Endothelial cell of umbilical vein (primary cell): ENCODE data around the gene CLIP2. TPM values are rescaled to one million over a fixed set of nuclear protein-coding genes. Genes with fewer than 3 reads are reported as not detected.

Experiments used
- BruUV-seq: library from RNA; stranded (reverse); fragments of 400-500 nt; replicated peaks from 2 replicates; lab custom pipeline; 2021; lab: Mats Ljungman, UMichigan
- CTCF ChIA-PET: fragments of 300-600, 350-600 bp; sonication (Branson Sonifier 250); formaldehyde crosslinking; loops from one replicate; lab custom pipeline; 2021; ENCODE audit warnings: antibody characterized with exemption, inconsistent platforms; lab: Charles Lee
- POLR2A ChIA-PET: fragments of 300-600, 350-600 bp; sonication (Branson Sonifier 250); formaldehyde crosslinking; loops from one replicate; lab custom pipeline; 2021; ENCODE audit warnings: antibody characterized with exemption, inconsistent platforms; lab: Charles Lee
- DNase-seq: peaks from one replicate; pipeline ENCODE4 v3.0.0-alpha.2; 2011; ENCODE audit warnings: low read depth, low spot score
- FAIRE-seq: peaks from 2 replicates; lab custom pipeline; 2011; peaks lifted over from hg19 to GRCh38; lab: Jason Lieb, UNC
- H2AFZ ChIP-seq: 2 replicates; pipeline ENCODE4 v1.6.0; 2012; ENCODE audit warnings: low read depth, low read length, control low read depth, inconsistent platforms
- H3K27ac ChIP-seq: 2 replicates; pipeline ENCODE4 v1.5.1; 2011; ENCODE audit warnings: low read depth, mild to moderate bottlenecking, control low read depth, low read length, moderate library complexity; ENCODE audit not compliant: insufficient read depth
- H3K27me3 ChIP-seq, 2 experiments: 2 replicates each; pipeline versions ENCODE4 v1.6.0 to v1.6.1; 2011; ENCODE audit warnings: low read length in 2 of 2, mixed read lengths in 1 of 2; ENCODE audit not compliant: control insufficient read depth in 2 of 2, insufficient read depth in 2 of 2
- H3K36me3 ChIP-seq, 2 experiments: 2 replicates in 1 of 2; 3 replicates in 1 of 2; pipeline ENCODE4 v1.5.1; 2011; ENCODE audit warnings: low read length in 2 of 2, mild to moderate bottlenecking in 1 of 2, moderate library complexity in 1 of 2; ENCODE audit not compliant: control insufficient read depth in 2 of 2, insufficient read depth in 2 of 2; ENCODE audit errors: extremely low read depth in 1 of 2
- H3K4me1 ChIP-seq: 3 replicates; pipeline ENCODE4 v1.5.1; 2011; ENCODE audit warnings: mild to moderate bottlenecking, low read length; ENCODE audit not compliant: control insufficient read depth, insufficient read depth; ENCODE audit errors: extremely low read depth
- H3K4me2 ChIP-seq: 2 replicates; pipeline ENCODE4 v1.6.1; 2011; ENCODE audit warnings: low read length, control low read depth, mixed read lengths; ENCODE audit not compliant: insufficient read depth
- H3K4me3 ChIP-seq, 3 experiments: fragments of 200-600 bp in 1 of 3; sonication (generic), shearing (Covaris generic) in 1 of 3; replicated peaks in 1 of 3; 2 replicates each; pipeline ENCODE4 v1.5.1; 2011 to 2016; ENCODE audit warnings: control low read depth in 3 of 3, low read length in 3 of 3, mild to moderate bottlenecking in 2 of 3, inconsistent platforms in 1 of 3, low read depth in 1 of 3, moderate library complexity in 1 of 3; ENCODE audit not compliant: insufficient read depth in 1 of 3
- H3K79me2 ChIP-seq: 2 replicates; pipeline ENCODE4 v1.6.0; 2012; ENCODE audit warnings: low read length, inconsistent platforms; ENCODE audit not compliant: control insufficient read depth, insufficient read depth
- H3K9ac ChIP-seq: replicated peaks from 2 replicates; pipeline ENCODE3; 2011; ENCODE audit warnings: low read length, control low read depth; ENCODE audit not compliant: insufficient read depth; ENCODE audit errors: extremely low read depth
- H3K9me1 ChIP-seq: replicated peaks from 3 replicates; pipeline ENCODE4 v1.6.0; 2011; ENCODE audit warnings: mild to moderate bottlenecking, low read length; ENCODE audit not compliant: control insufficient read depth, insufficient read depth; ENCODE audit errors: extremely low read depth
- H3K9me3 ChIP-seq: replicated peaks from 2 replicates; pipeline ENCODE4 v1.5.1; 2012; ENCODE audit warnings: low read length, inconsistent platforms; ENCODE audit not compliant: control insufficient read depth, insufficient read depth
- H4K20me1 ChIP-seq: replicated peaks from 2 replicates; pipeline ENCODE3; 2011; ENCODE audit warnings: mild to moderate bottlenecking, low read length; ENCODE audit not compliant: control insufficient read depth, insufficient read depth; ENCODE audit errors: extremely low read depth
- CTCF ChIP-seq, 2 donors: IDR thresholded peaks; 1 replicate in 1 of 2; 2 replicates in 1 of 2; pipeline ENCODE4 v1.5.1; 2011; ENCODE audit warnings: low read length in 2 of 2, mild to moderate bottlenecking in 2 of 2, moderate library complexity in 2 of 2, control low read depth in 1 of 2, inconsistent platforms in 1 of 2, low read depth in 1 of 2; ENCODE audit not compliant: insufficient read depth in 1 of 2; ENCODE audit errors: extremely low read depth in 1 of 2
- EZH2 ChIP-seq: IDR thresholded peaks from 2 replicates; pipeline ENCODE4 v1.6.1; 2012; ENCODE audit warnings: borderline replicate concordance, low read depth, mild to moderate bottlenecking, moderate library complexity, low read length, inconsistent platforms; ENCODE audit not compliant: severe bottlenecking
- FOS ChIP-seq: IDR thresholded peaks from 2 replicates; pipeline ENCODE4 v1.6.1; 2011; ENCODE audit warnings: mild to moderate bottlenecking, low read length, moderate library complexity, borderline replicate concordance; ENCODE audit not compliant: insufficient read depth
- GATA2 ChIP-seq: IDR thresholded peaks from 2 replicates; pipeline ENCODE4 v1.7.0; 2011; ENCODE audit warnings: low read depth, mild to moderate bottlenecking, moderate library complexity, mixed read lengths, low read length; ENCODE audit not compliant: insufficient read length, insufficient read depth
- JUN ChIP-seq: IDR thresholded peaks from 2 replicates; pipeline ENCODE4 v1.6.1; 2011; ENCODE audit warnings: borderline replicate concordance, low read depth; ENCODE audit not compliant: insufficient read length, insufficient read depth
- MAX ChIP-seq: IDR thresholded peaks from 2 replicates; pipeline ENCODE4 v1.6.1; 2011; ENCODE audit not compliant: insufficient read depth, insufficient read length
- MYC ChIP-seq: IDR thresholded peaks from one replicate; pipeline ENCODE4 v1.6.1; 2011; ENCODE audit warnings: mild to moderate bottlenecking, low read depth, low read length
- POLR2A ChIP-seq: IDR thresholded peaks from 2 replicates; pipeline ENCODE4 v1.6.1; 2012; ENCODE audit warnings: low read depth, mild to moderate bottlenecking, control low read depth, low read length
- POLR2AphosphoS5 ChIP-seq: IDR thresholded peaks from 2 replicates; pipeline ENCODE4 v1.6.1; 2012; ENCODE audit warnings: low read depth, mild to moderate bottlenecking, control low read depth, low read length, moderate library complexity; ENCODE audit not compliant: insufficient read depth
- dilution Hi-C: fragments of 300-500 bp; cut with MboI; formaldehyde crosslinking; loops from one replicate; pipeline ENCODE4 v1.15.0; 2019; ENCODE audit warnings: low sequenced_read_pairs; ENCODE audit not compliant: extremely low pct_ligation_motif_present
- intact Hi-C: fragments of 100-400 bp; cut with micrococcal nuclease; formaldehyde crosslinking; loops from one replicate; pipeline ENCODE4 v1.10.0; 2022
- polyA plus RNA-seq, 4 experiments: library from polyadenylated mRNA; depleted of rRNA in 3 of 4; stranded (reverse) in 3 of 4; unstranded in 1 of 4; fragments of >200 nt; gene quantifications; 2 replicates each; pipeline versions ENCODE4 v1.2.1 to v1.2.3, GENCODE V29; 2011 to 2012; ENCODE audit warnings: missing spikeins in 1 of 4
- total RNA-seq: library from RNA; stranded (reverse); gene quantifications from 2 replicates; pipeline ENCODE4 v1.2.3, GENCODE V29; 2021

The CLIP2 gene
- total and polyA plus RNA-seq, 2 donors (not counting 3 experiments of a cell fraction or from before 2014, with no cell fraction given), result 8.3 to 37.1 TPM

- intact Hi-C loops, result no loop called here
- TF ChIP-seq EZH2 (no peak), MAX (no peak), GATA2 (no peak), POLR2AphosphoS5 (no peak), POLR2A (no peak), MYC (no peak), FOS (no peak), CTCF (IDR thresholded peaks at IDR 0.05; ENCODE audit: extremely low read depth in 1 of 2, insufficient read depth in 1 of 2, low read depth in 1 of 2, low read length in 2 of 2) (no peak), JUN (no peak)
- dilution Hi-C loops, result no loop called here
- H3K9me3 ChIP-seq, result no peaks in the 10 kb centered on the region
- H3K36me3 ChIP-seq, result peaks cover 13 to 16% of the 10 kb centered on the region in 2 experiments
- no peaks in the 10 kb centered on the region for H4K20me1 ChIP-seq
- ChIA-PET CTCF (no interaction called here), POLR2A (no interaction called here)
- H3K4me3 ChIP-seq, result no peak overlapping the region
- BruUV-seq, result no TSS peak
- H3K79me2 ChIP-seq, result no peaks in the 10 kb centered on the region
- no peak for FAIRE-seq
- H2AFZ ChIP-seq, result no peak overlapping the region
- no peak for DNase-seq
- no peak overlapping the region for H3K4me2 ChIP-seq
- no peaks in the 10 kb centered on the region for H3K27me3 ChIP-seq
- H3K4me1 ChIP-seq, result no peaks in the 10 kb centered on the region
- no peak overlapping the region for H3K27ac ChIP-seq
- H3K9ac ChIP-seq, result no peak overlapping the region
- no peaks in the 10 kb centered on the region for H3K9me1 ChIP-seq
Measured at GRCh38 chr7:74246497-74246896, 42.7 kb upstream of the CLIP2 start.
